NCI-H146 treated with DMSO at 0.1 percent for 48 hours (cell line): ENCODE measurements around the gene SUPT20HL1.
A peak's percentile ranks its signal among the peaks of the same experiment; 100 is the strongest.

Experiments
- DNase-seq: peaks from one replicate; lab custom pipeline; 2025; ENCODE audit not compliant: unreplicated experiment; lab: John Stamatoyannopoulos, UW

The SUPT20HL1 gene

GRCh38 chrX:24395775-24396174 lies 35.3 kb downstream of the SUPT20HL1 start:
- no peak for DNase-seq

GRCh38 chrX:24396236-24396930 lies 35.9 kb downstream of the SUPT20HL1 start:
- DNase-seq, result no peak

GRCh38 chrX:24396931-24397279 lies 36.5 kb downstream of the SUPT20HL1 start:
- DNase-seq, result no peak

- peak; percentile 67 for DNase-seq
Measured at GRCh38 chrX:24398766-24399165, 38.3 kb downstream of the SUPT20HL1 start.

- no peak for DNase-seq
Measured at GRCh38 chrX:24399550-24399949, 39.1 kb downstream of the SUPT20HL1 start.

GRCh38 chrX:24405959-24406358 lies 45.5 kb downstream of the SUPT20HL1 start:
- DNase-seq, result no peak
